Stimulated activated CD4-positive, alpha-beta T cell treated with anti-CD3 and anti-CD28 coated beads, TNF-alpha, amount 100 ng/mL, for 24 hours (primary cell): Measurements from ENCODE around the gene HNRNPK.
"Not testable (repeated sequence)": the region's sequence is repeated elsewhere in the genome, so short reads cannot be mapped to it uniquely, and the experiment has no call there.

ENCODE experiments used
- DNase-seq, 3 experiments: peaks; one replicate each; pipeline ENCODE4 v3.0.0-alpha.2; 2020; ENCODE audit warnings: low read depth in 3 of 3

HNRNPK gene

GRCh38 chr9:83977196-83977595 is 2.8 kb downstream of the HNRNPK start:
- no peak for DNase-seq

- no peak for DNase-seq
These were observed 3.6 kb downstream of the HNRNPK start for GRCh38 chr9:83976372-83976771.

- DNase-seq, result no peak
These were observed 4.7 kb downstream of the HNRNPK start for GRCh38 chr9:83975300-83975699.

GRCh38 chr9:83972286-83972685 is 7.7 kb downstream of the HNRNPK start:
- DNase-seq, result no peak

GRCh38 chr9:83971485-83971884 is 8.5 kb downstream of the HNRNPK start:
- DNase-seq, result no peak

GRCh38 chr9:83969602-83970001 is 10.4 kb downstream of the HNRNPK start:
- no peak for DNase-seq

- no peak for DNase-seq
These were observed 12.9 kb downstream of the HNRNPK start for GRCh38 chr9:83967073-83967472.

- no peak for DNase-seq
These were observed 13.8 kb downstream of the HNRNPK start for GRCh38 chr9:83966209-83966582.

- DNase-seq, result no peak
These were observed 14.4 kb downstream of the HNRNPK start for GRCh38 chr9:83965350-83966208.

GRCh38 chr9:83964973-83965349 is 15.1 kb downstream of the HNRNPK start:
- no peak for DNase-seq

GRCh38 chr9:83962165-83962564 is 17.9 kb downstream of the HNRNPK start:
- DNase-seq, result no peak

GRCh38 chr9:83960991-83961390 is 19.0 kb downstream of the HNRNPK start:
- no peak for DNase-seq

GRCh38 chr9:83959061-83959460 is 21.0 kb downstream of the HNRNPK start:
- no peak for DNase-seq

GRCh38 chr9:83957248-83957513 is 22.8 kb downstream of the HNRNPK start:
- DNase-seq, result no peak

- DNase-seq, result peak; percentile 32 to 69 (median 41)
These were observed 23.4 kb downstream of the HNRNPK start for GRCh38 chr9:83956436-83957247.

GRCh38 chr9:83956086-83956435 is 24.0 kb downstream of the HNRNPK start:
- DNase-seq, result peak in 1 of 3 experiments; percentile 19

- not testable (repeated sequence) for DNase-seq
These were observed 31.9 kb downstream of the HNRNPK start for GRCh38 chr9:83948096-83948495.

GRCh38 chr9:83940590-83941303 is 39.3 kb downstream of the HNRNPK start:
- no peak for DNase-seq

- DNase-seq, result no peak
These were observed 42.1 kb downstream of the HNRNPK start for GRCh38 chr9:83937861-83938455.

GRCh38 chr9:83936523-83936922 is 43.5 kb downstream of the HNRNPK start:
- DNase-seq, result no peak

- DNase-seq, result no peak
These were observed 44.6 kb downstream of the HNRNPK start for GRCh38 chr9:83935276-83935935.
